HepG2 (cell line): ENCODE data around the gene EFNA2. TPM values are rescaled to one million over a fixed set of nuclear protein-coding genes. Genes with fewer than 3 reads are reported as not detected.
A peak's percentile ranks its signal among the peaks of the same experiment; 100 is the strongest.

Experiments
- E2F2 ChIP-seq: sonication (generic); formaldehyde crosslinking; IDR thresholded peaks from 2 replicates; pipeline ENCODE4 v1.4.0; 2020; ENCODE audit warnings: missing genetic modification reagents, borderline replicate concordance
- E2F5 ChIP-seq: sonication (generic); formaldehyde crosslinking; conservative IDR thresholded peaks from 2 replicates; pipeline ENCODE4 v1.4.0; 2020; ENCODE audit warnings: missing genetic modification reagents
- KDM4B ChIP-seq: sonication (generic); formaldehyde crosslinking; IDR thresholded peaks from 2 replicates; pipeline ENCODE4 v1.4.0; 2020; ENCODE audit warnings: missing genetic modification reagents
- KDM6A ChIP-seq: IDR thresholded peaks from 2 replicates; pipeline ENCODE4 v1.6.1; 2016; ENCODE audit warnings: low read depth
- MATR3 ChIP-seq: sonication (generic); formaldehyde crosslinking; IDR thresholded peaks from 2 replicates; pipeline ENCODE4 v1.4.0; 2020; ENCODE audit warnings: missing genetic modification reagents
- MEIS2 ChIP-seq: sonication (generic); formaldehyde crosslinking; IDR thresholded peaks from 2 replicates; pipeline ENCODE4 v1.9.0; 2021; ENCODE audit warnings: mild to moderate bottlenecking, missing genetic modification reagents
- NFATC3 ChIP-seq: sonication (generic); formaldehyde crosslinking; IDR thresholded peaks from 2 replicates; pipeline ENCODE4 v1.5.1; 2020; ENCODE audit warnings: mild to moderate bottlenecking, missing genetic modification reagents
- NFIC ChIP-seq: IDR thresholded peaks from 2 replicates; pipeline ENCODE4 v1.6.1; 2012; ENCODE audit warnings: mild to moderate bottlenecking, low read length, inconsistent platforms
- RAD51 ChIP-seq: fragments of 450-650 bp; IDR thresholded peaks from 2 replicates; pipeline ENCODE4 v1.6.1; 2016; ENCODE audit warnings: borderline replicate concordance
- RARA ChIP-seq: IDR thresholded peaks from 2 replicates; pipeline ENCODE4 v1.6.1; 2016; ENCODE audit warnings: missing genetic modification reagents, missing compliant biosample characterization
- RBM22 ChIP-seq: fragments of 200-400 bp; formaldehyde crosslinking; optimal IDR thresholded peaks from 2 replicates; pipeline ENCODE3; 2017; ENCODE audit warnings: mild to moderate bottlenecking, low read length, moderate library complexity
- REPIN1 ChIP-seq: sonication (generic); formaldehyde crosslinking; IDR thresholded peaks from 2 replicates; pipeline ENCODE4 v1.8.0; 2022; ENCODE audit warnings: missing genetic modification reagents, low read depth, mild to moderate bottlenecking, borderline replicate concordance
- SIN3B ChIP-seq: fragments of 150-350 bp; IDR thresholded peaks from 2 replicates; pipeline ENCODE4 v1.6.1; 2014; ENCODE audit warnings: low read length
- TARDBP ChIP-seq: sonication (generic); formaldehyde crosslinking; IDR thresholded peaks from 2 replicates; pipeline ENCODE4 v1.8.0; 2022; ENCODE audit warnings: mild to moderate bottlenecking, missing genetic modification reagents
- THRA ChIP-seq: sonication (generic); formaldehyde crosslinking; IDR thresholded peaks from 2 replicates; pipeline ENCODE4 v1.4.0; 2020; ENCODE audit warnings: missing genetic modification reagents, borderline replicate concordance
- ZNF414 ChIP-seq: sonication (generic); formaldehyde crosslinking; IDR thresholded peaks from 2 replicates; pipeline ENCODE4 v1.5.0; 2020; ENCODE audit warnings: missing genetic modification reagents
- ZNF652 ChIP-seq: IDR thresholded peaks from 2 replicates; pipeline ENCODE4 v1.6.1; 2016; ENCODE audit warnings: low read depth, borderline replicate concordance
- ZNF691 ChIP-seq: sonication (generic); formaldehyde crosslinking; IDR thresholded peaks from 2 replicates; pipeline ENCODE4 v1.4.0; 2020; ENCODE audit warnings: missing genetic modification reagents, low read depth, mild to moderate bottlenecking, borderline replicate concordance
- ZNF703 ChIP-seq: sonication (generic); formaldehyde crosslinking; IDR thresholded peaks from 2 replicates; pipeline ENCODE4 v1.5.1; 2020; ENCODE audit warnings: missing genetic modification reagents, mild to moderate bottlenecking, moderate library complexity, borderline replicate concordance
- ZSCAN25 ChIP-seq: sonication (generic); formaldehyde crosslinking; IDR thresholded peaks from 2 replicates; pipeline ENCODE4 v1.8.0; 2022; ENCODE audit warnings: mild to moderate bottlenecking, missing genetic modification reagents
- ZSCAN9 ChIP-seq: IDR thresholded peaks from 2 replicates; pipeline ENCODE4 v1.6.1; 2016; ENCODE audit warnings: borderline replicate concordance
- polyA plus RNA-seq, 8 experiments: library from polyadenylated mRNA; depleted of rRNA in 3 of 8; stranded (reverse) in 7 of 8; unstranded in 1 of 8; fragments of >200 nt; fragmentation: Illumina TruSeq in 4 of 8; extraction: Trizol in 4 of 8; gene quantifications; 2 replicates each; pipeline versions ENCODE4 v1.2.1 to v1.2.3, GENCODE V29; 2011 to 2016; ENCODE audit warnings: low read depth in 4 of 8, missing spikeins in 1 of 8, mixed read lengths in 1 of 8; ENCODE audit not compliant: insufficient read depth in 1 of 8
- total RNA-seq, 5 experiments: library from RNA; depleted of rRNA; stranded (reverse); fragments of >200 nt; fragmentation: Illumina TruSeq; extraction: Trizol; gene quantifications; 2 replicates each; pipeline ENCODE4 v1.2.3, GENCODE V29; 2016; ENCODE audit warnings: low read depth in 1 of 5
- TF ChIP-seq, protein P1 (sequence below): sonication (generic); formaldehyde crosslinking; IDR thresholded peaks from 2 replicates; pipeline ENCODE4 v1.9.0; 2021; ENCODE audit warnings: missing genetic modification reagents, borderline replicate concordance

EFNA2 gene
- total and polyA plus RNA-seq, 2 of the 13 experiments (the other 11 are each of a cell fraction or from before 2014, with no cell fraction given), result 6.0 to 9.9 TPM

DNA sequence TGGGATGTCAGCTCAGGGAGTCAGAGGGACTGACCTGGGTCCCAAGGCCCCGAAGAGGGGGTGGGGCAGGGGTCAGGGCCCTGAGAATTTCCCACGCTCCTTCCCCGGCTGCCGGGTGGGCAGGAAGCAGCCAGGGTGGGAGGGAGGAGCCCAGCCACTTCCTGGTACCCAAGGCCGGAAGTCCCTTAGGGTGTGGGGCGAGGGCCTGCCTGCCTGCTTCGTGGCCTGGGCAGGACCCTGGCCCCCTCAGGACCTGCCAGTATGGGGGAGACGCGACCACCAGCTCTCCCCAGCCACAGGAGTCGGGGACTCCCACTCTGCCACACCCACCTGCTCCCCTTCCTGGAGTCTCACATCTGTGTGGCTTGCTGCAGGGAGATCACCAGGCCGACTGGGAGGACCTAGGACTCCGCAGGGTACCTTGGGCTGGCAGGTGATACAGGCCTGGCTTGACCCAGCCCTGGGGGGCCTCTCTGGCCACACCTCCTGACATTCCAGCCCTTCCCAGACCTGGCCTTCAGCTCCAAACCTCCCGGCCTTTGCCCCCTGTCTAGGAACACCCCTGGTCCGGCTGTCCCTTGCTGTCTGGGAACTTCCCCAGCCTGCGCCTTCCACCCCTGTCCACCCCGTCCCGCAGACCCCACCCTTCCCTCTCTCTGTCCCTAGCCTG lies 26.3 kb upstream of the EFNA2 start (continued):
- TF ChIP-seq ZNF414 (CRISPR knock-in tag) (peak; percentile 23; the same call in 1 of the 2 replicates), NFIC (peak; percentile 69; the same call in 1 of the 2 replicates), KDM6A (CRISPR knock-in tag) (peak; percentile 69), TARDBP (peak; percentile 60; the same call in 1 of the 2 replicates), E2F5 (CRISPR knock-in tag) (0 out of 2 replicates have a peak, but pooled peaks have one; percentile 17), E2F2 (CRISPR knock-in tag) (peak; percentile 45; the same call in 1 of the 2 replicates), RAD51 (no peak), SIN3B (no peak), RBM22 (peak; percentile 99), KDM4B (CRISPR knock-in tag) (no peak; the same call in none of the 2 replicates), ZSCAN9 (no peak; the same call in 1 of the 2 replicates), NFATC3 (CRISPR knock-in tag) (no peak), ZNF691 (CRISPR knock-in tag) (peak; percentile 78), RARA (CRISPR knock-in tag) (peak; percentile 91), REPIN1 (CRISPR knock-in tag) (0 out of 2 replicates have a peak, but pooled peaks have one; percentile 49), MEIS2 (CRISPR knock-in tag) (peak; percentile 69; the same call in 1 of the 2 replicates), MATR3 (no peak), ZSCAN25 (peak; percentile 60; the same call in 1 of the 2 replicates), THRA (CRISPR knock-in tag) (peak; percentile 86; the same call in 1 of the 2 replicates), ZNF652 (CRISPR knock-in tag) (peak; percentile 49; the same call in 1 of the 2 replicates), ZNF703 (CRISPR knock-in tag) (0 out of 2 replicates have a peak, but pooled peaks have one; percentile 38)
- TF ChIP-seq, protein P1, sequence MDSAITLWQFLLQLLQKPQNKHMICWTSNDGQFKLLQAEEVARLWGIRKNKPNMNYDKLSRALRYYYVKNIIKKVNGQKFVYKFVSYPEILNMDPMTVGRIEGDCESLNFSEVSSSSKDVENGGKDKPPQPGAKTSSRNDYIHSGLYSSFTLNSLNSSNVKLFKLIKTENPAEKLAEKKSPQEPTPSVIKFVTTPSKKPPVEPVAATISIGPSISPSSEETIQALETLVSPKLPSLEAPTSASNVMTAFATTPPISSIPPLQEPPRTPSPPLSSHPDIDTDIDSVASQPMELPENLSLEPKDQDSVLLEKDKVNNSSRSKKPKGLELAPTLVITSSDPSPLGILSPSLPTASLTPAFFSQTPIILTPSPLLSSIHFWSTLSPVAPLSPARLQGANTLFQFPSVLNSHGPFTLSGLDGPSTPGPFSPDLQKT (CRISPR knock-in tag), result no peak
